LNCaP clone FGC (cell line): ENCODE measurements around the gene PLPP3.

ENCODE experiments used
- DNase-seq: peaks from one replicate; pipeline ENCODE4 v3.0.0-alpha.2; 2011; ENCODE audit warnings: low read depth
- H3K4me3 ChIP-seq: 2 replicates; pipeline ENCODE4 v1.5.1; 2011; ENCODE audit warnings: mild to moderate bottlenecking, low read depth, low read length, control low read depth
- TF ChIP-seq, protein P1 (sequence below): IDR thresholded peaks from 2 replicates; pipeline ENCODE4 v1.5.1; 2012; ENCODE audit warnings: mild to moderate bottlenecking; ENCODE audit not compliant: control insufficient read depth, insufficient read depth; ENCODE audit errors: extremely low read depth

PLPP3 gene

DNA sequence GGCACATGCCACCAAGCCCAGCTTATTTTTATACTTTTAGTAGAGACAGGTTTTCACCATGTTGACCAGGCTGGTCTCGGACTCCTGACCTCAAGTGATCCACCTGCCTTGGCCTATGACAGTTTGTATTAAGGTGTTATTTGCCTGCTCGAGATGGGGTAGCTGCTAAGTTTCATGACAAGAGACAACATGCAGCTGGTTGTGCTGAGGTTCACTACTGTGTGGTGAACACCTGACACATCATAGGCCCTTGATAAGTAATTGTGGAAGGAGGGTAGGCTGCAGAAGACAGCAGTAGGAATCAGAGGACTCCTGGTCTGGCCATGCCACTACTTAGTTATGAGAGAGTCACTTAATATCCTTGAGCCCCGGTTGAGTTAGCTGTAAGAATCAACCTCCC lies 46.2 kb downstream of the PLPP3 start:
- DNase-seq = no peak
- no peak overlapping the region for H3K4me3 ChIP-seq
- TF ChIP-seq, protein P1, sequence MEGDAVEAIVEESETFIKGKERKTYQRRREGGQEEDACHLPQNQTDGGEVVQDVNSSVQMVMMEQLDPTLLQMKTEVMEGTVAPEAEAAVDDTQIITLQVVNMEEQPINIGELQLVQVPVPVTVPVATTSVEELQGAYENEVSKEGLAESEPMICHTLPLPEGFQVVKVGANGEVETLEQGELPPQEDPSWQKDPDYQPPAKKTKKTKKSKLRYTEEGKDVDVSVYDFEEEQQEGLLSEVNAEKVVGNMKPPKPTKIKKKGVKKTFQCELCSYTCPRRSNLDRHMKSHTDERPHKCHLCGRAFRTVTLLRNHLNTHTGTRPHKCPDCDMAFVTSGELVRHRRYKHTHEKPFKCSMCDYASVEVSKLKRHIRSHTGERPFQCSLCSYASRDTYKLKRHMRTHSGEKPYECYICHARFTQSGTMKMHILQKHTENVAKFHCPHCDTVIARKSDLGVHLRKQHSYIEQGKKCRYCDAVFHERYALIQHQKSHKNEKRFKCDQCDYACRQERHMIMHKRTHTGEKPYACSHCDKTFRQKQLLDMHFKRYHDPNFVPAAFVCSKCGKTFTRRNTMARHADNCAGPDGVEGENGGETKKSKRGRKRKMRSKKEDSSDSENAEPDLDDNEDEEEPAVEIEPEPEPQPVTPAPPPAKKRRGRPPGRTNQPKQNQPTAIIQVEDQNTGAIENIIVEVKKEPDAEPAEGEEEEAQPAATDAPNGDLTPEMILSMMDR = no peak

DNA sequence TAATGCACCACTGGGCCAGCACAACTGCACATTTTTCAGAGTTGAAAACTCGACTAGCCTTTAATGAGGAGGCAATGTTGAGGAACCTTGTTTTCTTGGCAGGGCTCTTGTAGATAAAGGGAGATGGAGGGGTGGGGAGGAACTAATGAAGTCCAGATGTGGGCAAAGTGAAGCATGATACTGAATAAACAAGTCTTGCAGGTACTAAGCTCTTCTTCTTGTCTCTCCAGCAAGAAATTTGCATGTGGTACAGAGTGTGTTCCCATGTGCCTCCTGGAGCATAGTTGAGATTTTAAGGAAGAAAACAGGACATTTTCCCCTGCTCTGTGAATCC lies 47.0 kb downstream of the PLPP3 start:
- DNase-seq = no peak
- TF ChIP-seq, protein P1 = no peak
- no peak overlapping the region for H3K4me3 ChIP-seq

DNA sequence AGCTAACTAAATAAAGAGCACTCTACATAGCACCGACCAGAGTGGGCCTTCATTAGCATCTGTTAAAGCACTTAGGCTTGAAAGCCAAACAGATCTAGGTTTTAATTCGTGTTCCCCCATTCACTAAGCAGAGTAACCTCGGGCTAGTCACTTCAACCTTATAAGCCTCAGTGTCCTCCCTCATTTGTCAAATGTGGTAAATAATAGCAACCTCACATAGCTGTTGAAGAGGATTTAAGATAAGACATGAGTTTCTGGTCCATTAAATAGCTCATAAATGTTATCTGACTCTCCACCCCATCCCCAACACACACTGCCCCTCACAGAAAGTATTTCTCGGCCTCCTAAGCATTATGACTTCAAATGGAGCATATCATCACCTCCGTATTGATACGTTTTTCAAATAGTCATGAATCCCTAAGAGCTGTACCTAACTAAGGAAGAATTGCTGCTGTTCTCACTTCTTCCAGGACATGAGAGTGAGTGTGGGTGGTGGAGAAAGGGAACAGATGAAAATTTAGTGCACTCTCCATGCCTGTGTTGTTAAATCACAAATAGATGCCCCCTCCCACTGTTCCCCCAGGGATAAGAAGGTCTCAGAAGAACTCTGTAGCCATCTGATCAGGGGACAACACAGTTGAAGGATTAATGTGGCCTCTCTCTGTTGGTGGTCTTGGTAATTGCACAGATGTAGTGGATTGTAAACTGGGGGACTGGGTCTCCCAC lies 47.6 kb downstream of the PLPP3 start:
- no peak for DNase-seq
- no peak overlapping the region for H3K4me3 ChIP-seq
- TF ChIP-seq, protein P1 = no peak

DNA sequence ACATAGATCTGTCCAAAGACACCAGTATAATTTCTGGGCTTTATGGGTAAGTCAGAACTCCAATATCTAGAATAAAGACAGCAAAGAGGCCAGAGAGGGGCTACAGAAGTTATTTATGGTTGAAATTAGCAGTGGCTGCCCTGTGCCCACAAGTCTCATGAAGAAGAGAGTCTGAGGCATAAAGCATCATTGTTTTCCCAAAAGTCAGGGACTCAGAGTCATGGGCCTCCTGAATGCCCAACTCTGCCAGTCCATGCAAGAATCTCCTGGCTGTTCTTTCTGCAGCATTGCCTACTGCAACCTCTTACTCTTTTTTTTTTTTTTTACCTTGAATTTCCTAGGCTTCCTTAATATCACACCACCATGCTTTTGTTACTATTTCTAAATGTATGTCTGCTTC lies 49.6 kb downstream of the PLPP3 start:
- DNase-seq = no peak
- TF ChIP-seq, protein P1 = no peak
- no peak overlapping the region for H3K4me3 ChIP-seq

DNA sequence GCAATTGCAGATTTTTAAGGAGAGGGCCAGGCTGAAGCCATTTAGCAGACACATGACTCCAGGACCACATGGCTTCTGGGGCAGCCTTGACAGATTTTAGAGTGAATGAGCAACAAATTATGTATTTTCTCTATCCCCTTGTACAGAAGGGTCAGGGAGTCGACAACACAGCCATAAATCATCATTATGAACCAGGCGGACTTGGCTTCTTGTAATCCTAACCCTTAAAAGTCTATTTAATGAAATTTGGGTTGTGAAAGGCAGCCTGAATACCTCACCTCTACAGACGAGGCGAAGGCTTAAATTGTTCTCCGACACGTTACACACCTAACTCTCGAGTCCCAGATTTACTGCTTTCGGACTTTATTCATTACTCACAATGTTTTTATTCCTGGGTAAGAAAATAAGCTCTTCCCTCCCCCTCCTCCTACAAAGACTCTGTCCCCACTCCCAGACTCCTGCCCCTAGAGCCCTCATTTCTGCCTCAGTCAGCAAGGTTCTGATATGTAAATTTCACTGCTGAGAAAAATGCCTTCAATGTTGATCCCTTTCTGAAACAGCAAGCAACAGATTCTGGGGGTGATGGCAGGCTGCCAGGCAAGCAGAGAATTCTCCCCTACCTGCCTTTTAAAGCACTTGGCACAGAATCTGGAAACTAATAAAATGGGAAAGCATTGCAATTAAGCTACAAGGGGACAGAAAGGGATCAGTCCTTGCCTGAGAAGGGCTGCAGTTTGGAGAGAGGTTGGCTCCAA lies 51.6 kb downstream of the PLPP3 start:
- TF ChIP-seq, protein P1 = no peak
- no peak for DNase-seq
- no peak overlapping the region for H3K4me3 ChIP-seq

DNA sequence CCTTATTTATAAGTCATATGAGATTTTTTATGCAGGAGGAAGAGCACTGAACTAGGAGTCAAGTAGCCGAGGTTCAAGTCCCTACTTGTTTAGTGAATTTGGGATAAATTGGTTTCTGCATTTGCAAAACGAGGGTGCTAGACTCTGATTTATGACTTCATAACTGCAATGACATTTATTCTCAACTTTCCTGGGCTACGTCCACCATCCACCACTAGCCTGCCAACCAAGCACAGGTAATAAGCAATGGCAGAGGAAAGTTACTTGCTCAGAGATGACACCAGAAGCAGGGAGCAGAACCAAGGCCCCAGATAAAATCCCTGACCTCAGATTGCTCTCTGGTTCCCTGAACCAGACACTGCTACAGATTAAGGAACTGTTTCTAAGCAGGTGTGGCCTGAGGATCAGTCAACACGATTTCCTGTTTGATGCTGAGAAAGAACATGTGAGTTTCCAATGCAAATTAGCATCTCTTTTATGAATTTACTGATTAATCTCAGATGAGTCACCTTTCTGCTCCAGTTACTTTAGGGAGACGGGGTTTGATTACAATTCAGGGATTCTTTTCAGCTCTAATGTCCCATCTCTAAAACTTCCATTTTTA lies 52.7 kb downstream of the PLPP3 start:
- H3K4me3 ChIP-seq = no peak overlapping the region
- DNase-seq = no peak
- TF ChIP-seq, protein P1 = no peak
